Fibroblast of skin of back (primary cell): ENCODE data around the gene GRAP2. TPM values are rescaled to one million over a fixed set of nuclear protein-coding genes. Genes with fewer than 3 reads are reported as not detected.
"Not testable (repeated sequence)": the region's sequence is repeated elsewhere in the genome, so short reads cannot be mapped to it uniquely, and the experiment has no call there.

ENCODE experiments used
- DNase-seq: peaks from one replicate; pipeline ENCODE4 v3.0.0-alpha.2; 2013
- polyA plus RNA-seq, 2 experiments: library from polyadenylated mRNA; unstranded; fragments of 120-200 nt; gene quantifications; one replicate each; pipeline ENCODE4 v1.2.1, GENCODE V29; 2013; ENCODE audit not compliant: insufficient read length in 2 of 2

GRAP2 gene
- polyA plus RNA-seq (2013, experiment 1 of 2; ENCODE audit: insufficient read length): not detected
- not detected for polyA plus RNA-seq (2013, experiment 2 of 2; ENCODE audit: insufficient read length)

DNA sequence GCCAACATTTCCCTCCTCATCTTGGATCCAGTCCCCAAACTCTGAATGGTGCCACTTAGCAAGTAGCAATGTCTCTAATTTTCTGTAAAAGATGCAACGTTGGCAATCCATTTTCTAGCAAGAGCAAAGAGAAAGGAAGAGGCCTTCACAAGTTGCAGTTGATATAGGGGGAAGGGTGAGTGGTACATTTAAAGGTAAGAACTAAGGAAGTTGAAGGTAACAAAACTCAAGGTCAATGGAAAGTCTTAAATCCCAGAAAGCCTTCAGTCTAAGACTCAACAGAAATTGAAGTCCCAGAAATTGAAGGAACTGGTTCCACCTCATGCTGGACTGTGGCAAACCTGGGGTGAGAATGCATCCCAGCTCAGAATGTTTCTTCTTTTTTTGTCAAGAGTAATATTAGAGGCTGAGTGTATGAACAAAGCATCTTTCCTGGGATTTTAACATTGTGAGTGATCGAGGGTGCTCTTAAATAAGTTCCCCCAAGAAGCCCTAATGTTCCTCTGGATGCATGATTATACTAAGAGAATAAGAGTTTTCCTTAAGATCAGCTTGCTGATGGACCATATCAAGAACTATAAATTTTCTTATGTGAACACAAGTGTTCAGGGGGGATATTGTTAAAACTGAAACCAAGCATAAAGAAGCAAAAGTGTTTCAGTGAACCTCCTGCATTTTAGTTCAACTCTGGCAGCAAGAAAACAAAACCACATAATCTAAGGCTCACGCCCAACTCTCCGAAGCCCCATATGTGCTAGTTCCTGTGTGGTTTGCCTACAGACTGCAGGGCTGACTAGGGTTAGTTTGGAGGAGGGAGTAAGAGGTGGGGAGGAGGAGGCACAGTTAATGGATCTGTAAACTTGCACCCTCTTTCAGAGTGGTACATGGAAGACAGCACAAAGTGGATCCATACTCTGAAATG lies at the start of gene GRAP2:
GRAP2 (plus strand) TSS at position 779 of the 922 bp plus-strand sequence. CDS start 46,023 bp downstream, outside the sequence.
- no peak for DNase-seq

- no peak for DNase-seq
Measured at GRCh38 chr22:39851606-39852315, 49.1 kb upstream of the GRAP2 start.

DNA sequence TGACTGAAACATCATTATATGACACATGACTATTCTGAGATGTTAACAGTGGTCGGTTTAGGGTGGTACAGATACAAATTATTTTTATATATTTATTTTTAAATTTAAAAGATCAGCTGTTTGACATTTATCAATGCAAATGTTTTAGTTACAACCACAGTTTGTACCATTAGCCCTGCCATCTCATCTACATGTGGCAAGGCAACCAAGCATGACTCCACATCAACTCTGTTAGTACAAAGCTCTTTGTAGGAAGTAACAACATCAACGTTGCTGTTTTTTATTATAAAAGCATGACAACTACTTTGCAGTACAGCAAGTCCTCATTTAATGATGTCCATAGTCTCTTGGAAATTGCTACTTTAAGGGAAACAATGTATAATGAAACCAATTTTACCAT lies 48.1 kb upstream of the GRAP2 start:
- DNase-seq: no peak

- no peak for DNase-seq
Measured at GRCh38 chr22:39856588-39856987, 44.3 kb upstream of the GRAP2 start.

DNA sequence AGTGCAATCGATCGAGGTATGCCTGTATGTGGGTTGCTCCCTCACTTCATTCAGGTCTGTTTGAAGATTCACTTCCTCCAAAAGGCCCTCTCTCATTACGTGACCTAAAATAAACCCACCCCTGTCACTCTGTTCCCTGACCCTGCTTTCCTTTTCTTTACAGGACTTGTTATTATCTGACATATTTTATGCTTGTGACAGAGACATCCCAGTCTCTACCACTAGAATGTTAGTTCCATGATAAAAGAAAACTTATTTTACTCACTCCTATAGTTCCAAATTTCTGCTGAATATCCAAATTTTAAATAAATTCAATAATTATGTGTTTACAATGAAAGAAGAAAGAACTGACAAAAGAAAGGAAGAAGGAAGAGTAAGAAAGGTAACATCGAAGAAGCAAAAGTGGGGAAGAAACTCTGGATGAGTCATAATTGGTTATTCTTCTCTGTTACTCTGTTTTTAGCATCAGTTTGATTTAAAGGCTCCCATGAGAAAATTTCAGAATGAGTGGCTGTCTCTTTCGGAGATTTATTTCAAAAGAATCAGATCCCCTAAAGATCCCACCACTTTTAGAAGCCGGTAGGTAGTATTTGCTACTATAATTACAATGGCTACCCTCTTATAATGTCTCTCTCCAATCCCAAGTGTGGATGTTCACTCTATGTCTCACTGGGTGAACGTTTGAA lies 40.8 kb upstream of the GRAP2 start:
- no peak for DNase-seq

DNA sequence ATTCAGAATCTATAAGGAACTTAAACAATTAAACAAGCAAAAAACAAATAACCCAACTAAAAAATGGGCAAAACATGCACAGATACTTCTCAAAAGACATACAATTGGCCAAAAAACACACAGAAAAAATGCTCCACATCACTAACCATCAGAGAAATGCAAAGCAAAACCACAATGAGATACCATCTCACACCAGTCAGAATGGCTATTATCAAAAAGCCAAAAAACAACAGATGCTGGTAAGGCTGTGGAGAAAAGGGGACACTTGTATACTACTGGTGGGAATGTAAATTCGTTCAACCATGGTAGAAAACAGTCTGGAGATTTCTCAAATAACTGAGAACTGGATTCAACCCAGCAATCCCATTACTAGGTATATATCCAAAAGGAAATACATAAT lies 32.1 kb upstream of the GRAP2 start:
- no peak for DNase-seq

DNA sequence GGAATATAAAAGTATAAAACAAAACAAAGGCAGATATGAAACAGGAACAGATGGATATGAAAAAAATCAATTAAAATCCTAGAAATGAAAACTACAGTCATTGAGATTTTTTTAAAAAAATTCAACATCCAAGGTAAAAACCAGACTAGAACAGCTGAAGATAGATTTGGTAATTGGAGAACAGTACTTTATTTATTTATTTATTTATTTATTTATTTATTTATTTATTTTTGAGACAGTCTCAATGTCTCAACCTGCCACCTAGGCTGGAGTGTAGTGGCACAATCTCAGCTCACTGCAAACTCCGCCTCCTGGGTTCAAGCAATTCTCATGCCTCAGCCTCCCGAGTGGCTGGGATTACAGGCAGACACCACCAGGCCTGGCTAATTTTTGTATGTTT lies 31.1 kb upstream of the GRAP2 start:
- DNase-seq: not testable (repeated sequence)

DNA sequence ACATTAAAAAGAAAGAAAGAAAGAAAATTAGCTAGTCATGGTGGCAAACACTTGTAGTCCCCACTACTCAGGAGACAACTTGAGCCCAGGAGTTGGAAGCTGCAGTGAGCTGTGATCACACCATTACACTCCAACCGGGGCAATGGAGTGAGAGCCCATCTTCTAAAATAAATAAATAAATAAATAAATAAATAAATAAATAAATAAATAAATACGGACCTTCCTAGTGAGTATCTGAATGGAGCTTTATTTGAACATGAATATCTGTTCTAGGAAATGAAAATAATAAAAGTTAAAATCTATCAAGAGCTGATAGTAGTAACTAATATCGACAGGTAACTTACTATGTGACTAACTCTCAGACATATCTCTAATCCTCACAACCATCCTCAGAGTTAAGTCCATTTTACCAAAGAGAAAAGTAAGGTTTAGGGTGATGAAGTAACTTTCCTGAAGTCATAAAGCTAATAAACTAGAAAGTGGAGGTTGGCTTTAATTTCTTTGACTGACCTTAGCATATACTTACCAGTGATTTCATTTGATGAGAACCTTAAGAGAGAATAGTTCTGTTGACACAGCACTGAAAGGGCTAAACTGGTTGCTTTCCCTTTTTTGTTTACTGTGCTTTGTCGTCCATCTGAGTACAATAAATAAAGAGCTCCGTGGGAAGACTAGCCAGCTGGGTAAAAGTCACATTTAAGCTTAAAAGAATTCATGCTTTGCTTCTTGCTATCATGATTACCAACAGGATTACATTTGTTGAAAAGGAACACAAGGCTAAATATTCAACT lies 29.7 kb upstream of the GRAP2 start:
- DNase-seq: no peak

- DNase-seq: no peak
Measured at GRCh38 chr22:39872548-39872947, 28.3 kb upstream of the GRAP2 start.

- no peak for DNase-seq
Measured at GRCh38 chr22:39873965-39874364, 26.9 kb upstream of the GRAP2 start.

GRCh38 chr22:39875176-39875885 lies 25.6 kb upstream of the GRAP2 start:
- not testable (repeated sequence) for DNase-seq

DNA sequence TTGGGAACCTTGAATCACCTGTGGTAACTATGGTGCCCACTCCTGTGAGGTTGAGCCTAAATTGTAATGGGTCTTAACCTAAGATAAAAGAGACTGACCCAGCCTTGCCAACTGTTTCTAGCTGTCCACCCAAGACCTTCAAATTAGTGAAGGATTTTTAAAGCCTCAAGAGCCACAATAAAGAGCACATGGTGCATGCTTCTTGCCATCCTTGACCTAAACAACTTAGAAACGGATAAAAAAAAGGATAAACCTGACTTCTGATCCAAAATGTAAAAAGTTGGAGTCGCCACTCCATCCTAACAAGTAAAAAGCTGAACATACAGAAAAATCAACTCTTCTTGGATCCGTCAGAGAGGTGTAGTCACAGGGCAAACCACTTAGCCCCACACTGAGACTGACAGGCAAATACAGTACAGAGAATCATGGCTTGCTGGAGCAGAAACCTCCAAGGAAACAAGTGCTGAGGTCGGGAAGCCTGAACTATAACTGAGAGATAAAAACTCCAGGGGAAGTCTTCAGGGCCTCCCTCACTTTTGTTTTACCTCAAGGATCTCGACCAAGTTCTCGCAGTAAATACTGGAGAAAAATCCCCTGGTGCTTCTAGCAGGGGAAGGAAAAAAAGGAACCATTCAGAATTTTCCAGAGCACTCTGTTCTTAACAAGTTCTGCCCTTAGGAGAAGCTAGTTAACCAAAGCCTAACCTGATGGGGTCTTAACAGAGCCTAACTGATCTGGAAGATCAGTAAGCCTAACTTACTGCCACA lies 23.6 kb upstream of the GRAP2 start:
- no peak for DNase-seq

GRCh38 chr22:39880722-39881121 lies 20.2 kb upstream of the GRAP2 start:
- no peak for DNase-seq

- DNase-seq: no peak
Measured at GRCh38 chr22:39883057-39883456, 17.8 kb upstream of the GRAP2 start.

GRCh38 chr22:39889924-39890323 lies 11.0 kb upstream of the GRAP2 start:
- not testable (repeated sequence) for DNase-seq

DNA sequence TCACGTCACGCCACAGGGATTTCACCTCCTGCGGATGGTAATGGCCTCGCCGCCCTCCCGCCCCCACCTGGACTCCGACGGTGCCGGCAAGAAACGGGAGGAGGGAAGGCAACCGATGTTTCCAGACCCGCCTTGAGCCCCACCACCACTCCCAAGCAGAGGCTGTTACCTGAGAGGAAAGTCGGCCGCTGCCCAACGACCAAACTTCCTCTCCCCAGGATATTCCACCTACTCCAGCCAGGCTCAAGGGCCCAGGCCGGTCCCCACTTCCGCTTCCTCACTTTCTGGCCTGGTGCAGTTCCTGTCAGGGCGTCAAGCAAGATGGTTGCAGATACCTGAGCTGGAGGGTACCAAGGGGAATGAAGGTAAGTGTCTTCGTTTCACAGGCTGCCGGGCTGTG lies 7.4 kb upstream of the GRAP2 start, which contains the start of gene ENTHD1:
ENTHD1 (minus strand) TSS at position 235 of the 400 bp plus-strand sequence. CDS start 6,012 bp downstream, outside the sequence.
- no peak for DNase-seq

- DNase-seq: no peak
Measured at GRCh38 chr22:39894554-39895092, 6.3 kb upstream of the GRAP2 start.

DNA sequence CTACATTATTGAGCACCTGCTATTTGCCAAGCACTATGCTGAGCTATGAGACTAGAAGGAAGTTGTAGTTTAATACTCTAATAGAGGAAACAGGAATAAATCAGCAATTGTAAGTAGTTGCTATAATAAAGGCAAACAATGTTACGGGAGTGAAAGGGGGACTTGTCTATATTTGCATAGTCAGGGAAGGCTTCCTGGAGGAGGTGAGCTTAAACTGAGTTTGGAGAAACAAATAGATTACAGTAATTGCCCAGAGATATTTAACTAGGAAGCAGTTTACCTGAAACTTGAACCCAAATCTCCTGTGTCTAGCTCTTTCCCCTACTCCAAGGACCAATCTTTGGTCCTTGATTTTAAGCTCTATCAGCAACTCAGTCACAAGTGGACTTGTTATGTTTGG lies 5.2 kb upstream of the GRAP2 start:
- DNase-seq: no peak

DNA sequence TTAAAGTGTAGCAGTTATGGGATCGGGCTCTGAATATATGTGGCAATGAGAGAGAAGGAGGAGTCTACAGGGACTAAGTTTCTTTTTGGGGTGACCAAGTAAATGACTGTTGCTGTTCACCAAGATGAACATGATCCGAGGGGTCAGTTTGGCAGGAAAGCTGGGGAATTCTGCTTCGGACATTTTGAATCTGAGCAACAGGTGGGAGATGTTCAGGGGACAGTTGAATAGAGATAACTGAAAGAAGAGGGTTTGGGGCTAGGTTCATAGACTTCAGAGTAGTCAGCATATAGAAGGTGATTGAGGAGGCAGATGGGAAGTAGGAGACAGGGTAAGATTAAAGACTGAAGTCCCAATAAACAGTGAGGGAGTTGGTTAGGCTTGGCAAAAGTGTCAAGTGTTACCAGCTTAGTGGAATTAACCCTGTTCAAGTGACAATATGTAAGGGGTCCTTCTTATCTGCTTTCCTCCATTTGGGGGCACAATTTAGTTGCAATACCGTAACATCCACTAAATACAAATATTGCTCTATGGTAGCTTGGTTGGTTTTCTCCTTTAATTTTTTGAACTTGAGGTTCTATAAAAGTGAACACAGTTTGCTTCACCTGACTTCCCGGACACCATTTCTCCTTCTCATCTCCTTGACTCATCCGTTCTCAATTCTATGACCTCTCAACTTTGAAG lies 4.4 kb upstream of the GRAP2 start:
- DNase-seq: no peak

GRCh38 chr22:39897841-39898240 lies 3.0 kb upstream of the GRAP2 start:
- no peak for DNase-seq
